ENCODE data around the gene MARK2.

GRCh38 chr11:63918507-63919191, 79.7 kb downstream of the MARK2 start:
- TF ChIP-seq, protein P1, sequence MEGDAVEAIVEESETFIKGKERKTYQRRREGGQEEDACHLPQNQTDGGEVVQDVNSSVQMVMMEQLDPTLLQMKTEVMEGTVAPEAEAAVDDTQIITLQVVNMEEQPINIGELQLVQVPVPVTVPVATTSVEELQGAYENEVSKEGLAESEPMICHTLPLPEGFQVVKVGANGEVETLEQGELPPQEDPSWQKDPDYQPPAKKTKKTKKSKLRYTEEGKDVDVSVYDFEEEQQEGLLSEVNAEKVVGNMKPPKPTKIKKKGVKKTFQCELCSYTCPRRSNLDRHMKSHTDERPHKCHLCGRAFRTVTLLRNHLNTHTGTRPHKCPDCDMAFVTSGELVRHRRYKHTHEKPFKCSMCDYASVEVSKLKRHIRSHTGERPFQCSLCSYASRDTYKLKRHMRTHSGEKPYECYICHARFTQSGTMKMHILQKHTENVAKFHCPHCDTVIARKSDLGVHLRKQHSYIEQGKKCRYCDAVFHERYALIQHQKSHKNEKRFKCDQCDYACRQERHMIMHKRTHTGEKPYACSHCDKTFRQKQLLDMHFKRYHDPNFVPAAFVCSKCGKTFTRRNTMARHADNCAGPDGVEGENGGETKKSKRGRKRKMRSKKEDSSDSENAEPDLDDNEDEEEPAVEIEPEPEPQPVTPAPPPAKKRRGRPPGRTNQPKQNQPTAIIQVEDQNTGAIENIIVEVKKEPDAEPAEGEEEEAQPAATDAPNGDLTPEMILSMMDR (IDR thresholded peaks at IDR 0.05): no peak
- TF ChIP-seq EZH2 (IDR thresholded peaks at IDR 0.05) (no peak), EZH2phosphoT487 (IDR thresholded peaks at IDR 0.05) (no peak)
